GM04504 (cell line): Measurements from ENCODE around the gene C1QTNF8.

Experiments used
- DNase-seq: peaks from one replicate; pipeline ENCODE4 v3.0.0-alpha.2; 2012; ENCODE audit warnings: low read depth

Gene C1QTNF8

DNA sequence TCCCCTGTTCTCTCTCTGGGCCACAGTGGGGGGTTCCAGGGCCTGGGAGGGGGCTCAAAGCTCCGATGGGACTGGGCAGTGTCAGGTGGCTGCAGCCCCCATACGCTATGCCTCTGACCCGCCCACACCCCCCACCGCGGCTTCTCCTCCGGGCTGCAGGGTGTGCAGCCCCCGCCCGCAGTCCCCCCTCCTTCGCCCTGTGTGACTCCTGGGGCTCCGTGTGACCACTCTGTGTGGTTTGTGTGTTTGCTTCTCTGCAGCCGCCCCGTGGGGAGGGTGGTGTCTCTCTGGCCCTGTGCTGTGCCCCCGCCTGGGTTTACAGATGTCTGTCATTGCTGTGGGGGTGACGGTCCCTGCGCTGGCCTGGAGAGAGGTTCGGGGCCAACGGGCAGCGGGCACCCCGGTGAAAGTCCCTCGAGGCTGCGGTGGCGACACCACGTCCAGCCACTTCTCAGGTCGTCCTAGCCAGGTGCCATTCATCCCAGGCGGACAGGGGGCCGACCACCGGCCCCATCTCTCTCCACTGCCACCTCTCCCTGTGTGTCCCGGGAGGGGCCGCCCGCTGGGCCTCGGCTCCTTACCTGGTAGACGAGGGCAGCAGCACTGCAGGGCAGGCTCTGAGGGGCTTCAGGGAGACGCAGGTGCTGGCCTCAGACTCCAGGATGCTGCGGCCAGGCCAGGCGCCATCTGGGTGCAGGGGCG, 18.0 kb downstream of the C1QTNF8 start:
- DNase-seq: no peak

GRCh38 chr16:1076801-1077576, 19.1 kb downstream of the C1QTNF8 start:
- no peak for DNase-seq

- no peak for DNase-seq
Observed at GRCh38 chr16:1075546-1075945, 20.5 kb downstream of the C1QTNF8 start.

DNA sequence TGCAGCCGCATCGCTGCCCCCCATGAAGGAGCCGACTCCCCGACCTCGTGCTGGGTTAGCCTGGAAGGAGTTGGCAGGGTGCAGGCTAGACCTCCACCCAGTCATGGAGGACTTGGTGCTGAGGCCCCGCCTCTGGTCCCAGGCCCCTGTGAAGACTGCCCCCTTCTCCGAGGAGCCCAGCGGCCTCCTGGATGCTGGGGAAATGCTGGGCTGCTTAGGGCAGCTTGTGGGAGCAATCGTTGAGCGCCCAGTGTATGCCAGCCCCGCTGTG, 21.7 kb downstream of the C1QTNF8 start:
- DNase-seq: no peak

DNA sequence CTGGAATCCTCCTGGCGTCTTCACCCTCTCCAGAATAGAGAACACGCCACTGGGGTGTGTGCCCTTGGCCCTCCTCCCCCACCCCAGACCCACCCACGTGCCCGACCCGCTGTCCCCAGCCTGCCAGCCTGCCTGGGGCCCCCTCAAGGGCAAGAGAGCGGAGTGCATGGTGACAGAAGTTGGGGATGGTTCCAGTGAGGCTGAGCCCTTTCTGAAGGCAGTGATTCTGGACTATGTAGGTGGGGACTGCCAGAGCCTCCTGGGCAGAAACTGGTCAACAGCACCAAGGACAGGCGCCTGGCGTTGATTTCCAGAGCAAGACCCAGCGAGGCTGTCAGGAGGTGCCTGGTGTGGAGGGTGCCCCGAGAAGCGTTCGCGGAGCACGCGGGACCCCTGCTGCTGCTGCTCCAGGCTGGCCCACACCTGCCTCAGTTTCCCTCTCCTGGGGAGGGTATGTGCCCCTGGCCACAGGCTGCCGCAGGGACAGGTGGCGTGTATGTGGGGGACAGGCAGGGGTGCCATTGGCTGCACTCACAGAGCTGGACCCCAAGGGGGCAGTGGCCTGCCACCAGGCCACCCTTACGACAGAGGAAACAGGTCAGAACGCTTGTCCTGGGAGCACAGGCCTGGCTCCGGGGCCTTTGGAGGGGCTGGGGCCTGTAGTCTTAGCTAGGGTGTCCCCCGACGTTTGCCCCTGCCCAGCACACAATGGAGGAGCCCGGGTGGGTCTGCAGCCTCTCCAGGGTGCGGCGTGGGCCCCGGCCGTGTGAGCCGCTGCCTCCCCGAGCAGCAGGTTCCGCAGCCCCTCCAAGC, 22.3 kb downstream of the C1QTNF8 start:
- DNase-seq: no peak

DNA sequence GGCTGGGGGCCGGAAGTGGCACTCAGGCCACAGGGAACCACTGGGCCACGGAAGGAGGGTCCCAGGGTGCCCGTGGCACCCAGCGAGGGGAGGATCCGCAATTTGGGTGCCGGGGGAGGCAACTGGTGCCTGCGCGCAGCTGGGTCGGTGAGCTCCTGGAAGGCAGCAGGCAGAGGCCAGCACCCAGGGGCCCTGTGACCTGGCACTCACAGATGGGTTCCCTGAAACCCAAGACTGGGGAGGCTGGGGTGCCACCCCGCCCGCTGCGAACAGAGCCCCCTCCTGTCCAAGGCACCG, 22.8 kb downstream of the C1QTNF8 start:
- DNase-seq: no peak

- DNase-seq: no peak
Observed at GRCh38 chr16:1072526-1073261, 23.4 kb downstream of the C1QTNF8 start, which contains the start of gene SSTR5. SSTR5 (plus strand) TSS chr16:1072747; CDS start chr16:1078869, 6,122 bp downstream.

- DNase-seq: no peak
Observed at GRCh38 chr16:1071561-1072225, 24.4 kb downstream of the C1QTNF8 start.

GRCh38 chr16:1070864-1071408, 25.1 kb downstream of the C1QTNF8 start:
- DNase-seq: no peak

DNA sequence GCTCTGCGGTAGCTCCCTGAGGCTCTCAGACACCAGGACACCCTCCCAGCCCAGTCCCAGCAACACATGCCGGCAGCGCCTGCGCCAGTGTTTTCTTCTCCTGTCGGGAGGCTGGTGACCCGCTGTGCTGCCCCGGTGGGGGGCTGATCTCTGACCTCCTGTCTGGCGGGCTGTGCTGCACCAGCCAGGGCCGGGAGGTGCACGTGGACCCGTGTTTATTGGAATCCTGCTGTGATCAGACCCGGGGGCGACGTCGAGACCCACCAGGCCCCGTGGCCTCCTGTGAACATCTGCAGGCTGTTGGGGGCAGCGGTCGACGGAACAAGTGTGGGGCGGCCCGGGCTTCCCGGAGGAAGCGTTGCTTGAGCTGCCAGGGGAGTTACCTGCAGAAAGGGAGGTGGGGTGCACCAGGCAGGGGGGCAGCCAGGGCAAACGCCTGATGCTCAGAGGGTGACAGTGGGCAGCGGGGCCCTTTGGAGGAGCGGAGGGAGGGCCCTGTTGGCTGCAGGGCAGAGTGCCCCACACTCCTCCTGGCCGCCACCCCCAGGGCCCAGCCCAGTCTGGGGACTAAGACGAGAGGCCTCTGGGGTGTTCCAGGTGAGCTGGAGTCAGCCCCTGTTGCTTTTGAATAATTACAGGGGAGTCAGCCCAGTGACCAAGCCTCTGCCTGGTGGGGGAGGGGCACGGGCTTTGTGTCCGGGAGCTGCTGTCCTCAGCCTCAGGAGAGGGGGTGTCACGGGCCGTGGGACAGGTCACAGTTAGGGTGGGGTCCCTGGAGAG, 25.8 kb downstream of the C1QTNF8 start:
- DNase-seq: no peak

DNA sequence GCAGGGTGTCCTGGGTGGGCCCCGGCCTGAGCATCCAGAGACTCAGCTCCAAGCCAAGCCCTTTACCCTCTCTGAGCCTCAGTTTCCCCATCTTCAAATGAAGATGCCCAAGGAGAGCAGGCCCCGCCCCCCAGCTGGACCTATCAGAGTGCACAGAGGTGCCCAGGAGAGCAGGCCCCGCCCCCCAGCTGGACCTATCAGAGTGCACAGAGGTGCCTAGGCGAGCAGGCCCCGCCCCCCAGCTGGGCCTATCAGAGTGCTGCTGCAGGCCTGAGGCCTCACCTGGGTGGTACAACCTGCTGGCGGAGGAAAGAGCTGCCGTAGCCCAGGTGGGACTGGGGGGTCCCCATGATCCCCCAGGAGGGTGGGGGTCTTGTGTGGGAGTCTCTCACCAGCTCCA, 26.9 kb downstream of the C1QTNF8 start:
- no peak for DNase-seq

DNA sequence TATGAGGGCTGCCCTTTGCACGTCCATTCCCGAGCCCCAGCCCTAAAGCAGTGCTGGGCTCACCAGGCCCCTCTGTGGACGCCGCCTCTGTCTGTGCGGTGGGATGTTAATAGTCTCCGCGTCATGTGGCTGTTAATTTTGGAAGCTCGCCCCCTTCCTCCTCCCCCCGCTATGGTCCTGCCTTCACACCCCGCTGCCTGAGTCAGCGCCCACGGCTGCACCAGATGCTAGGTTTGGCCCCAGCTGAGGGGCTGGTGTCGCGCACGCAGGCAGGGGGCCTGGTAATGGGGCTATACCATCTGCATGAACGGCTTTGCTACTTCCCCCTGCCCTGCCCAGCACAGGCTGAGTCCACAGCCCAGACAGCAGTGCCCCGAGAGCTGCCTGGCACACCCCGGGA, 27.6 kb downstream of the C1QTNF8 start:
- no peak for DNase-seq

DNA sequence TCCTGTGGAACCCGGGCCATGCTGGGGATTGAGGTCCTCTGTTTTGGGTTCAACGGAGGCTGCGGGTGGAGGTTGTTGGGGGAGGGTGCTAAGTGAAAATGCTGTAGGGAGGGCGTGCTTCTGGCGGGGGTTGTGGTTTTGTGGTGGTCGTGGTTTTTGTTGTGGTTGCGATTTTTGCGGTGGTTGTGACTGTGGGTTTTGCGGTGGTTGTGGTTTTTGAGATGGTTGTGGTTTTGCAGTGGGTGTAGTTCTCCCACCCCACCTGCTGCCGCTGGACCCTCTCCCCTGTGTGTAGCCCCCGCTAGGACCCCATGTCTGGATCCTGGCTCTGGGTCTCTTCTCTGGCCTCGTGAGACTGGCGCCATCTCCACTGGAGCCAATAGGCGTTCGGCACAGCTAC, 28.4 kb downstream of the C1QTNF8 start:
- no peak for DNase-seq

- DNase-seq: no peak
Observed at GRCh38 chr16:1066584-1067172, 29.4 kb downstream of the C1QTNF8 start.

GRCh38 chr16:1065469-1066128, 30.4 kb downstream of the C1QTNF8 start:
- no peak for DNase-seq

- DNase-seq: no peak
Observed at GRCh38 chr16:1063728-1064127, 32.3 kb downstream of the C1QTNF8 start.

GRCh38 chr16:1062895-1063294, 33.1 kb downstream of the C1QTNF8 start:
- no peak for DNase-seq

GRCh38 chr16:1061769-1062505, 34.1 kb downstream of the C1QTNF8 start:
- DNase-seq: no peak
